ENCODE measurements around the gene PLEKHM2. TPM values are rescaled to one million over a fixed set of nuclear protein-coding genes. Genes with fewer than 3 reads are reported as not detected.

The PLEKHM2 gene
- total and polyA plus RNA-seq, 2 of the 8 experiments (the other 6 are each of a cell fraction or from before 2014, with no cell fraction given) = 38.3 to 47.6 TPM

- Histone ChIP-seq H3K79me1 (ENCODE audit: low read depth, low read length) (no peaks in the 10 kb centered on the region; the same call in 1 of the 2 replicates), H2AK5ac (ENCODE audit: low read depth, low read length) (no peak overlapping the region), H4K20me1 (replicated peaks in 1 of 2; ENCODE audit: control insufficient read depth in 1 of 2, insufficient read depth in 2 of 2, low read length in 2 of 2) (no peaks in the 10 kb centered on the region), H3K9me3 (ENCODE audit: insufficient read depth in 2 of 2, low read depth in 1 of 2, low read length in 1 of 2) (no peaks in the 10 kb centered on the region), H4K8ac (ENCODE audit: extremely low read depth, insufficient read depth, low read length) (no peak overlapping the region), H3K14ac (ENCODE audit: insufficient read length) (no peak overlapping the region), H3K27me3 (replicated peaks in 1 of 4; ENCODE audit: control insufficient read depth in 3 of 4, extremely low read depth in 1 of 4, insufficient read depth in 3 of 4, low read length in 3 of 4) (no peaks in the 10 kb centered on the region), H3K23ac (ENCODE audit: insufficient read length) (no peak overlapping the region), H2AFZ (ENCODE audit: low read length) (no peak overlapping the region), H2BK120ac (replicated peaks; ENCODE audit: low read depth, low read length) (no peak overlapping the region), H3K27ac (ENCODE audit: low read depth, low read length) (no peak overlapping the region), H2BK15ac (ENCODE audit: low read length) (no peak overlapping the region), H4K5ac (ENCODE audit: insufficient read length, low read depth, low read length) (no peak overlapping the region), H4K91ac (replicated peaks; ENCODE audit: insufficient read length, low read length) (no peak overlapping the region), H3K4me3 (ENCODE audit: extremely low read depth in 1 of 4, insufficient read depth in 2 of 4, low read depth in 3 of 4, low read length in 4 of 4) (no peak overlapping the region), H3K79me2 (ENCODE audit: control insufficient read depth in 1 of 2, insufficient read depth in 2 of 2, low read length in 2 of 2) (no peaks in the 10 kb centered on the region), H3K4me2 (ENCODE audit: insufficient read depth in 1 of 2, low read depth in 2 of 2, low read length in 2 of 2) (no peak overlapping the region), H2BK20ac (ENCODE audit: low read length) (no peak overlapping the region), H3K36me3 (ENCODE audit: control insufficient read depth in 2 of 4, insufficient read depth in 4 of 4, low read length in 3 of 4) (peaks cover 3 to 70% (median 35%) of the 10 kb centered on the region in 4 experiments; a peak in 7 of 8 replicates), H2BK5ac (ENCODE audit: low read depth, low read length) (no peak overlapping the region), H3K4ac (replicated peaks; ENCODE audit: insufficient read length, low read depth, low read length) (no peak overlapping the region), H3K18ac (ENCODE audit: extremely low read depth, low read length) (no peak overlapping the region), H3K56ac (replicated peaks; ENCODE audit: insufficient read length, low read depth, low read length) (no peak overlapping the region), H3K9ac (replicated peaks in 1 of 4; ENCODE audit: extremely low read depth in 1 of 4, low read depth in 3 of 4, low read length in 3 of 4) (no peak overlapping the region), H3K4me1 (replicated peaks in 1 of 4; ENCODE audit: control insufficient read depth in 3 of 4, insufficient read depth in 4 of 4, low read length in 3 of 4) (no peaks in the 10 kb centered on the region), H2BK12ac (ENCODE audit: low read depth, low read length) (no peak overlapping the region), H3K23me2 (ENCODE audit: low read depth, low read length) (no peaks in the 10 kb centered on the region)
- WGBS, 2 experiments (ENCODE audit: extremely low coverage in 1 of 2, insufficient coverage in 1 of 2, insufficient read length in 1 of 2, insufficient replicate concordance in 2 of 2, low coverage in 1 of 2, low lambda C conversion rate in 2 of 2, missing lambda C conversion rate in 1 of 2) = 88% methylated on average over 6 of the region's 6 CpGs; no CpG with 5 or more reads in 1 of the 2 experiments
- ChIA-PET POLR2A (ENCODE audit: partially characterized antibody) (no interaction called here), CTCF (ENCODE audit: partially characterized antibody) (interaction anchor here (0.7 to 3.0 kb wide), 8 partner anchors 9 to 58 kb away, joined by 3 to 14 read pairs (median 4); no protein-coding TSS in a partner anchor)
- TF ChIP-seq GABPA (IDR thresholded peaks at IDR 0.05; ENCODE audit: borderline replicate concordance, insufficient read depth, low read length) = no peak
- no peak for TF ChIP-seq CBX8 (IDR thresholded peaks at IDR 0.05; ENCODE audit: borderline replicate concordance, low read depth, low read length)
- TF ChIP-seq NRF1 (IDR thresholded peaks at IDR 0.05; ENCODE audit: low read depth, low read length) = no peak
- FAIRE-seq (no peak), DNase-seq (ENCODE audit: low read depth in 1 of 2, low spot score in 2 of 2) (no peak)
Measured at GRCh38 chr1:15654091-15654690, 29.9 kb upstream of the PLEKHM2 start.

All from H1 (cell line).